HL-60/S4 treated with retinoic acid at 250 ng/mL for 4 days and 3 days (cell line): ENCODE measurements around the gene ARHGAP42.

ENCODE experiments used
- in situ Hi-C: fragments of 300-500 bp; cut with MboI; formaldehyde crosslinking; loops from 2 replicates; pipeline ENCODE4 v1.7.0; 2022; ENCODE audit warnings: low sequenced_read_pairs

The ARHGAP42 gene

DNA sequence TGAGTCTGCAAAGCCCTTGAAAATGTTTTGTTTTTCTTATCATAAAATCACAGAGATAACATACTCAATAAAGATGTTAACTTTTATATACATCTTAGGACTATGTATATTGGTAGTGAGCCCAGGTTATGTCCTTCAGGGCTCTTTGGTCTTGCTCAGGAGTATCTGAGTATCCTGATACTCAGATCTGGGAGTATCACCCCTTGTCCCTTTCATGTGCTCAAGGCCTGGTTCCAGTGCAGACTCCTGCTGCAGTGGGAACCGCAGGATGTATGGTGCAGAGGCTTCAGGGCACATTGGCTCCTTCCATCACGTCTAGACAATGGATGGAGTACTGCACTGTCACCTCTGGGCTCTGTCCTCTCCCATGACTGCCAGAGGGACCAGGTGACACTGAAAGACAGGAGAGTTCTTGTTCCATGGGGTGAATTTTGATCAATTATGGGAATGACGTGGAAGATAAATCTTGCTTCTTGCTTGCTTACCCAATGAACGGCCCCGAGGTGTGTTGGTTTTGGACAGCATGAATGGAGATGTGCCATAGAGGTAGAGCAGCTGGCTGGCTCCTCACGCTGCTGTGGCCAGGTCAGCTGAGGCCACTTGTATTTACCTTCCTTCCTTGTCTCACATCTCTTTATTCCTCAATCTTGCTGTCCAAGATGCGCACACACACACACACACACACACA is 215.5 kb downstream of the ARHGAP42 start:
- in situ Hi-C loops = no loop called here

DNA sequence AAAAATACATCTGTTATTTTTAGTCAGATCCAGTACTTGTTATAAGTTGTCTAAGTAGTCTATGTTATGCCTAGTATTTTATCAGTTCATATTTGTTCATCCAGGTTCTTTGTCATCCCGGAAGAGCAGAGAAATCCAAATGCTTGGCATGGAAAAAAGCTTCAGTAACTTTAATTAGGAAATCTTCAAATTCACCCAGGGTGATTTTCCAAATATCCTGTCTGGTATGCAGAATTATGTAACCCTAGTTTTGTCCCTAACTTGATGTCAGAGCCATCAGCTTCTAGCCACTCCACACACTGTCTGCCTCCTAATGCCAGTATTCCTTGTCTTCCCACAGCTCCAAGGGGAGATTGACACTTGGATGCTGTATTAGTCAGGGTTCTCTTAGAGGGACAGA is 216.2 kb downstream of the ARHGAP42 start:
- in situ Hi-C loops = no loop called here

DNA sequence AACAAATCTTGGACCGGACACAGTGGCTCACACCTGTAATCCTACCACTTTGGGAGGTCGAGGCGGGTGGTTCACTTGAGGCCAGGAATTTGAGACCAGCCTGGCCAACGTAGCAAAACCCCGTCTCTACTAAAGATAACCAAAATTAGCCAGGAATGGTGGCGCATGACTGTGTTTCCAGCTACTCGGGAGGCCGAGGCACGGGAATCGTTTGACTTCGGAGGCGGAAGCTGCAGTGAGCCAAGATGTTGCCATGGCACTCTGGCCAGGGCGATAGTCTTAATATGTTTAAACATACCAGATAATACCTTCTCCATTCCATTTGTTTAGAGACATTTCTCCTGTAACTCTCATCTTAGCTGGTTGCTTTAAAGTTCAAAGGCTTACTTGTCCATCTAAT is 218.6 kb downstream of the ARHGAP42 start:
- in situ Hi-C loops = no loop called here

DNA sequence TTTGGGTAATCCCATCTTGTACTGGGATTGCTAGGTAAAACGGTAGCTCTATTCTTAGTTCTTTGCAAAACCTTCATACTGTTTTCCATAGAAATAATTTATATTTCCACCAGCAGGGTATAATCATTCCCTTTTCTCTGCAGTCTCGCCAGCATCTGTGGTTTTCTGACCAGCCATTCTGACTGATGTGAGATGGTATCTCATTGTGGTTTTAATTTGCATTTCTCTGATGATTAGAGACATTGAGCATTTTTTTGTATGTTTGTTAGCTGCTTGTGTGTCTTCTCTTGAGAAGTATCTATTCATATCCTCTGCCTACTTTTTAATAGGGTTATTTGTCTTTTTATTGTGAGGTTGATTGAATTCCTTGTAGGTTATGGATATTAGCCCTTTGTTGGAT is 221.7 kb downstream of the ARHGAP42 start:
- in situ Hi-C loops = no loop called here

DNA sequence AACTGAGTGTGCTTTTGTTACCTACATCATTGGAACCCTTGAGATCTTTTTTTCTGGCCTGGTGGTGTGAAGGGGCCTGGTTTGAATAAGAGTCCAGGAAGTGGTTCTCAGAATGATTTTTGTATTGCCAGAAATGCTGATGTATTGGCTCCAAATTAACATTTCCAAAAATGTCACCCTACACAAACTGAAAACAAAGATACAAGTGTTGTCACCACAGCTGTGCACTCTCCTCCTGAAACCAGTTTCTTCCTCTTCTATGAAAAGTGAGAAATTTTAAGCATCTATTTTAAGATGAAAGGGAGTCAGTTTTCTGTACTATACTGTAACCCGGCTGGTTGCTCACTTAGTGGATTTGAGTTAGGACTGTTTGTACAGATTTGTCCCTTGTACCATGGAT is 223.7 kb downstream of the ARHGAP42 start:
- in situ Hi-C loops = no loop called here

DNA sequence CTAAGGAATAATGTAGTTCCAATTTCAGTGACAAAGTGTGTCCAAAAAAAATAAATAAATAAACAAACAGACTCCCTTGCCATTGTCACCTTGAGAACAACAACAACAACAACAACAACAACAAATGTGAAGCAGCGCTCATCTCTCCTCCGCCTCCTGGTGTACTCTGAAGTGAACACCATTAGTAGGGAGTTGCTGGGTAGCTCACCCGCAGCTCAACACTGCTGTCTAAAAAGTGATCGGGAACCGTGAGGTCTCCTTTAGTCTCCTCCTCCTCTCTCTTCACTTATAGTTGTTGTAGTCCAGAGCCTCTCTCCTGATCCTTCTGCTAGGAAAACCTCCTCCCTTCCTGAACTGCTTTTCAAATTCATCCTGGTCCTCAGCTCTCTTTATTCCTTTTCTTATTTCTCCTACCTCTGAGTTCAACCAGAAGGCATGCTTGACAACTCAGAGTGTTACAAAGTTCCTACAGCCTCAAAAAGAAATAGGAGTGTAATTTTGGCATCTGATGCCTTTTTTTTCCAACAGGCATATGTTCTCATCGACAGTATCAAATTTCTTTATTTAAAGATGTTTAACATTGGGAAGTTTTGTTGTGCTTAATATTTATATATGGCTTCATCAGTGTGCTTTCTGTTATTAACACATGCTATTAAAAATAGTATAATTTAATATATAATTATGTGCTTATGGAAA is 227.5 kb downstream of the ARHGAP42 start:
- in situ Hi-C loops = no loop called here

DNA sequence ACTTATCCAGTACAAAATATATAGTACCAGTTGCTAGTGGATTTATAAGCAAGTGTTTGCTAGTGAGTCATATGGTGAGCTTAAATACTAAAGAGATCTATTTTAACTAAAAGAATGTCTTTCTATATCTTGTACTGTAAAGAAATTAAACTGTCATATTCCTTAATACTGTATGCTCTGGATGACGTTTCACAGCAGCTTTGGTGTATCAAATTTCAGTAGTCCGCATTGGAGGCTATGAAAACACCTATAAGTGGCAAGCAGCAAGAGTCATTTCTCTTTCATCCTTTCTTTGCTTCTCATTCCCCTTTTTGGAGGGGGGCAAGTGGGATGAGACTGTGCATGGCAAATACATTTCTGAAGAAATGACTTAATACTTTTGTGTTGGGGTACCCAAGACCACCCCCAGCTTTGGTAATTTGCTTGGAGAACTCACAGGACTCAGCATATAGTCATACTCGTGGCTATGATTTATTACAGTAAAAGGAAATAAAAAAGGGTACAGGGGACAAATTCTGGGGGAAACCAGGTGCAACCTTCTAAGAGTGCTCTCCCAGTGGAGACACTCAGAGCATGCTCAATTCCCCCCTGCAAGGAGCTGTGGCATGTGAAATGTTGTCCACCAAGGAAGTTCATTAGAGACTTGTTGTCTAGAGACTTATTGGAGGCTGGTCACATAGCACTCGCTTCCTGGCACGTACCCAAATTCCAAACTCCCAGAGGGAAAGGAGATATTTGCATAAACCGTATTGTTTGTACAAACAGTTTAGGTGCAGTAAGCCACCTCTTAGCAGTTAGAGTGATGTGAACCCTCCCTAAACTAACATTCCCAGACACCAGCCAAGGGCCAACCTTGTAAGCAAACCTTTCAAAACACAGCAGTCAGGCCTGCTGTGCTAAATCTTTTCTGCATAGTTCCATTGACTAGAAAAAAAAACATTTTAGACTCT is 231.7 kb downstream of the ARHGAP42 start:
- in situ Hi-C loops = no loop called here

DNA sequence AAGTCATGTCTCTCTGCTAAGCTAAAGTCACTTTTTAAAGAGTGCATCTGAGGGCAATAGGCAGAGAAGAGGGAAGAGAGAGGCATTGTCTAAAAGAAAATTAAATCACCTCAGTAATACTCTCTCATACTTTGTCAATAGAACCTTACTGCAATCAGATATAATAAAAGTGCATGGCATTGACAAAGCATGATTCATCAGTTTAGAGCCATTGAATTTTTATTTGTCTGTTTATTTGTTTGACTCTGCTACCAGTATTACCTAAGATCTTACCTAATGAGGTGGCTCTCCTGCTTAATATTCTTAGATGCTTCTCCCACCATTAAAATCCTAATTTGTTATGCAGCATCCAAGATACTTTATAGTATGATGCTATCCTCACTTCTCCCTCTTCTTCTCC is 233.5 kb downstream of the ARHGAP42 start:
- in situ Hi-C loops = no loop called here

DNA sequence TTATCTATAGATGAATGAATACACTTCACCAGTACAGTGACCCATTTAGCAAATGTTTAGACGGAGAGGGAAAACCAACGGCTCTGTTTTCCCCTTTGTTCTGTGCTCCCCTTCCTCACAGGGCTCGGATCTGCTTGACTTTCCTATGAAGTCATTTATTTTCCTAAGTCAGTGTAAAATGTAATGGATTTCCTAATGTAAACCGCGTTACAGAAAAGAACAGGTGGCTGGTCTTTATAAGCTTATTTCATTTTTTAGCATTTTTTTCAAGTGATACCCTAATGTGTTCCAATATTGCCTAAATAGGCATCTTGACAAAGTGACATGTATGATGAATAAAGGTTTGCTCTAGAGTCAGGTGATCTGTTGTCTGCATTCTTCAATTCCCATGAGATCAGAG is 235.0 kb downstream of the ARHGAP42 start:
- in situ Hi-C loops = no loop called here

DNA sequence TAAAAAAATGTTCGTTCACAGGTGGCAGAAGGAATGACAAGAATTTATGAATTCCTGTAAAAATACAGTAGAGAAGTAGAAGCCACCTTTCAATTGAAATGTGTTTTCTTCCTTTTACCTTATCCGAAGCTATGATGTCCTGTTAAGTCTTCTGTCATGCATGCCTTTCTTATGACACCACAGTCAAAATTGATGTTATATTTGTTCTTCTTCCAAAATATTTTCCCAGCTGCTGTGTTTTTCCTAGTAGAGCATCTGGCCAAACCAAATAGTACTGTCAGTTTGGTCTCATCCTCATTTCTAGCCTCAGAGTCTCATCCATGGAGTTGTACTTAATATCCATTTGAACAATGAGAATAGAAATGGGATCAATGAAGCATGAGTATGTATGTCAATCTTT is 236.5 kb downstream of the ARHGAP42 start:
- in situ Hi-C loops = no loop called here

DNA sequence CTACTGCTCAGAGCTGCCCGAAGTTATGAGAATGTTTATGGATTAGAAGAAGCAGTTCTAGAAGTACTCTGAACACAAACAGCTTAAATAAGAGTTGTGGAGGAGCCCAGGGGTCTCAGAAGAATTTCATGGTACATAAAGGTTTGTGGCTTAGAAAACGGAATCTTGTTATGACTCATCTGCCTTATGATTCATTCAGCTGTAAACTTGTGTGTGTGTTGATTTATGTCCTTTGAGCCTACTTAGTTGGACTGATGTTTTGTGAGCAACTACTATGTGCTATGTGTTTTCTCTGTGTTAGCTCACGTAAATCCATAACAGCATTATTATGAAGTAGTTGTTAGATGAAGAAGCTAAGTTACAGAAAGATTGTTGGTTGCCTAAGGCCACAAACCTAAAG is 238.8 kb downstream of the ARHGAP42 start:
- in situ Hi-C loops = loop anchor here (25.0 kb wide), 1 partner anchor 339 kb away; no protein-coding TSS in a partner anchor

DNA sequence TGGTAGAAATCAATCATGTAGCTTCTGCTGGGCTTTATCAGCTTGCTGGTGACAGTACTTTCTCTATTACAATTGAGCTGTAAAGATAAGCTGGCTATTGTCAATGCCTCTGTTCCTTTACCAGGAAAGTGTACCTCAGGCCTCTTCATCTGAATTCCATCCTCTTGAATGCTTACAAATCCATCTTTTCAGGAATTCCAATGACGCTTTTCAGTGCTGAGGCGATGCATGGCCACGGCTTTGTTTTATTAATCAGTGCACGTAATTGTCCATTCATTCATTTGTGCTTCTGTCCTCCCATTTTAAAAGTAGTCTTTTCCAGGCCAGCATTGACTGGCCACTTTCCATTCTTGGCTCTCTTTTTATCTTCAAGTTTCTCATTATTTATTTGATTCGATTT is 240.5 kb downstream of the ARHGAP42 start:
- in situ Hi-C loops = loop anchor here (25.0 kb wide), 1 partner anchor 340 kb away; no protein-coding TSS in a partner anchor

DNA sequence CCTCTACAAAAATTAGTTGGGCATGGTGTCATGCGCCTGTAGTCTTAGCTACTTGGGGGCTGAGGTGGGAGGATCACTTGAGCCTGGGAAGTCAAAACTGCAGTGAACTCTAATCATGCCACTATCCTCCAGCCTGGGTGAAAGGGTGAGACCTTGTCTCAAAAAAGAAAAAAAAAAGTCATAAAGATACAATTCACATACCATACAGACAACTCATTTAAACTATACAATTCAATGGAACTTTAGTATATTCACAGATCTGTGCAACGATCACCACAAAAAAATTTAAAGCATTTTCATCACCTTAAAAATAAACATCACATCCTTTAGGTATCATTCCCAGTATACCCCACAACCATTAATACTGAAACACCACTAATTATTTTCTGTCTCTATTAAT is 241.3 kb downstream of the ARHGAP42 start:
- in situ Hi-C loops = loop anchor here (25.0 kb wide), 1 partner anchor 341 kb away; no protein-coding TSS in a partner anchor

DNA sequence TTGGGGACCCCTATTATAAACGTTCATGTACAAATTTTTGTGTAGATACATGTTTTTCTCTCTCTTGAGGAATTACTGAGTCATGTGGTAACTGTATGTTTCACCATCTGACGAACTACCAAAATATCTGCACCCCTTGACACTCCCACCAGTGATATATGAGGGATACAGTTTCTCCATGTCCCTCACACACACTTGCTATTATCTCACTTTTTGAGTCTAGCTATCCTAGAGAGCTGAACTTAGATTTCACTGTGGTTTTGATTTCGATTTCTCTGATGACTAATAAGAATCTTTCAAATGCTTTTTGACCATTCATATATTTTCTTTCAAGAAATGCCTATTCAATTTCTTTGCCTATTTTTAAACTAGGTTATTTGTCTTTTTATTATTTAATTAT is 242.3 kb downstream of the ARHGAP42 start:
- in situ Hi-C loops = loop anchor here (25.0 kb wide), 1 partner anchor 342 kb away; no protein-coding TSS in a partner anchor

DNA sequence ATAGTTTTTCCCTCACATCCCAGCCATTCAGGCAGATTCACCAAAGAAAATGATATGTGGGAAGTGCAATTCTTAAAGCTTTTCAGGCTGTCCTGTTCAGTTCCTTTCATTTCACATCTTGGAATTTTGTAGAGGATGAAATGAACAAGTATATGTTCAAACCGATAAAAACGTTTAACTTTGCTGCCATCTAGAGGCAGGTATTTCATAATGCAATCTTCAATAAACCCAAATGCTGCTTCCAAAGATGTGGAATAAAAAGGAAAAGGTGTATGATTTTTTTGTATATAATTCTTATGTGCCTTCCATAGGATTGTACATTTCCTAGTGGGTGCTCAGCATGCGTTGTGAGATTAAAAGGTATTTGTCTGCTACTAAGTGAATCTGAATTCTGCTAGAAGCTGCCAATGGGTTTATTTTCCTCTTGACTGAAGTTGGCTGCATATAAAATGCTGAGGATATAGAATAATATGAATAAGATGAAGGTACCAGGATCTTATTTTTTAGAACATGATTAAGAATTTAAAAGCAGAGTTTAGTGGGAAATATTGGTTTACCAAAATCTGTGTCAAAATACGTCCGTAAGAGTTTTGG is 243.2 kb downstream of the ARHGAP42 start:
- in situ Hi-C loops = loop anchor here (25.0 kb wide), 1 partner anchor 343 kb away; no protein-coding TSS in a partner anchor

DNA sequence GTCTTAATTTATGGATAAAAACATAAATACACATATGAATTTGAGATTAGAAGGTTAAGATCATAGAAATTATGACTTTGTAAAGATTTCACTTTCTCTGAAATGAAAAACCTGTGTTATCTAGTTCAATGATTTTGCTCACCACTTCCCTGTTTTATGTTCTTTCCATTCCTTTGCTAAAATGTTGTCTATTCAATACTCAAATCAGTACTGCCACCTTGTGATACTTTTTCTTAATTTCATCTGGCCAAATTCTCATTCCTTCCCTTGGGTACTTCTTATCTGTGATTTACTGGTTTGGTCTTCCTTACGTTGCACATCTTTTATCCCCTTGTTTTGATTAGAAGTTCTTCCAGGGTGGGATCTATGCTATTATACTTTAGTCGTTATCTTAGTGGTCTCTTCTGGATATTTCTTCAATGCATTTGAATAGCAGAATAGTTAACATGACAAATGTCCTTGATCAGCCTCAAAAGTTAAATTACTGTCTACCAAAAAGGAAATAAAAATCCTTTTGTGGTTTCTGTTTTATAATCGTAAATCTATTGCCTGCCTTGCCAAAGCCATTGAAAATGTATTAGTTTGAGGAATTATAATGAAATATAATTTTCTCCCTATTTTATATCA is 245.5 kb downstream of the ARHGAP42 start:
- in situ Hi-C loops = loop anchor here (25.0 kb wide), 1 partner anchor 345 kb away; no protein-coding TSS in a partner anchor

DNA sequence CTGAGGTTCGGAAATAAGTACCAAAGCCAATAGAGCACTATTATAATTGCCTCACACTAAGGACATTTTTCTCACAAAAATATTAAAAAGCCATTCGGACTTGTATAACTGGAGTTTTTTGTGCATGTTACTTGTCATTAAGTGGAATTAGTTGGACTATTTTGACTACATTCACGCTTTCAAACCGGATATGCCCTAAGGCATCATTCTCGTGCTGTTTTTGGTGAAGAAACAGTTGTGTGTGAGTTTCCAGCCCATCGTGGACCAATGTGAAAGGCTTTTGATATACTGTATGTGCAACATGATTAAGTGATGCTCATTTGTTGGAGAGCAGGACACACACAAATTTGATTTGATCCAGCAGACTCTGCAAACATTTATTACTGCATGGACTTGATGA is 249.7 kb downstream of the ARHGAP42 start:
- in situ Hi-C loops = loop anchor here (25.0 kb wide), 1 partner anchor 349 kb away; no protein-coding TSS in a partner anchor

DNA sequence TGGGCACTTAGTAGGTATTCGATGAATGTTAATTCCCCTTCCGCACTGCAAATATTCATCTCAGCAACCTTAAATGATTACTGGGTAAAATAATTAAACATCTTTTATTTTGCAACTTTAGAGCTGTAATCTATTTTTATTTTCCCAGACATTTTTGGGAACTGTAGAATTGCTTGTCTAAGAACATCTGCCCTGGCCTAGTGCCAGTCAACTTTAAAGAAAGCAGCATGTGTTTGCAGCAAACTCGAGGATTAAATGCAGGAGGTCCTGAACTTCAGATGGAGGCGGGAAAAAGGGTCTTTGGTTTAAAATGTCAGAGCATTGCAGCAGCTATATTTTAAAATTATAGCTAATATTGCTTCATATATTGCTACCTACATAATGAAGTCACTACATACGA is 252.5 kb downstream of the ARHGAP42 start:
- in situ Hi-C loops = loop anchor here (25.0 kb wide), 1 partner anchor 352 kb away; no protein-coding TSS in a partner anchor

DNA sequence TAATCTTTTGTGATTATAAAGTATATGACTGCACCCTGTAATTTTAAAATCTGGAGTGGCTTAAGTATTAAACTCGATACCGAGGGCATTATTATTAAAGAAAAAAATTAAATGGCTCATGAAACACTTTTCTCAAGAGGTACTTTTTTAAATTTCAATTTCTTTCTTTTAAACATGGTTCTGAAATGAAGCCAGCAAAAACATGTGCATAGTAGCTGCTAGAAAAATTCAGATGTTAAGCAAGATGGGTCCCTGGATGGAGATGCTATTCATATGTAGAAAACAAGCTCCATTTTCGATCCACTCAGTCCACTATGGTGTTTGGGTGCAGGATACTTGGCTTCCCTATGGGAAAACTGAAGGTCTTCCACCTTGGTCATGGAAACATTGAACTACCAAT is 253.0 kb downstream of the ARHGAP42 start:
- in situ Hi-C loops = loop anchor here (25.0 kb wide), 1 partner anchor 353 kb away; no protein-coding TSS in a partner anchor

DNA sequence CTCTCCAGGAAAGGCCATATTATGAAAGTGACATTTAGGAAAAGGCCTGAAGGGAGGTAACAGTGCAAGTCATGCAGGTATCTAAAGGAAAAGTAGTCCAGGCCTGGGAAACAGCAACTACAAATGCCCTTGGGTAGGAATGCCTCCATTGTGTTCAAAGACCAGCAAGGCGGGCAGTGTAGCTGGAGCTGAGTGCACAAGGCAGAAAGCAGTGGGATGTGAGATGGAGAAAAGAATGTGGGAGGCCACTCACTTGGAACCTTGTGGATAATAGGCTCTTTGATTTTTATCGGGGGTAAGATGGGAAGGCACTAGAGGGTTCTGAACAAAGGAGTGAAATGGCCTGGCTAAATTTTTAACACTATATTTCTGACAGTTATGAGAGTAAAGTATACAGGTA is 253.9 kb downstream of the ARHGAP42 start:
- in situ Hi-C loops = loop anchor here (25.0 kb wide), 1 partner anchor 354 kb away; no protein-coding TSS in a partner anchor
